ENCODE measurements around the gene CRMP1. TPM values are rescaled to one million over a fixed set of nuclear protein-coding genes. Genes with fewer than 3 reads are reported as not detected.
"Not testable (repeated sequence)": the region's sequence is repeated elsewhere in the genome, so short reads cannot be mapped to it uniquely, and the experiment has no call there.

CRMP1 gene
- total RNA-seq, 1 experiment from 2014 or later = not detected

GRCh38 chr4:5858020-5858769 is 34.7 kb downstream of the CRMP1 start:
- intact Hi-C loops (cut with micrococcal nuclease; ENCODE audit: unreplicated experiment) = no loop called here
- Histone ChIP-seq H2AFZ (no peak overlapping the region), H3K4me3 (no peak overlapping the region), H3F3A (ENCODE audit: insufficient read depth, low read depth) (no peaks in the 10 kb centered on the region), H3K9me2 (ENCODE audit: insufficient read depth) (no peaks in the 10 kb centered on the region), H3K36me3 (ENCODE audit: low read depth) (no peaks in the 10 kb centered on the region), H3K9me3 (ENCODE audit: insufficient read depth, low read depth) (no peaks in the 10 kb centered on the region), H3K27ac (no peak overlapping the region), H4K20me1 (ENCODE audit: insufficient read depth) (no peaks in the 10 kb centered on the region), H3K4me1 (replicated peaks; ENCODE audit: insufficient read depth) (no peaks in the 10 kb centered on the region), H3K79me2 (ENCODE audit: low read depth) (no peaks in the 10 kb centered on the region), H3K27me3 (ENCODE audit: insufficient read depth, low read depth) (peaks cover 36% of the 10 kb centered on the region), H3K4me2 (no peak overlapping the region)
- CTCF ChIA-PET = no interaction called here
- DNase-seq = no peak
- no TSS peak for BruUV-seq (replicated peaks)
- POLR2A ChIA-PET (ENCODE audit: unreplicated experiment) = no interaction called here
- TF ChIP-seq CTCF (conservative IDR thresholded peaks at IDR 0.05) (no peak), EZH2 (IDR thresholded peaks at IDR 0.05; ENCODE audit: low read depth) (no peak)

- Histone ChIP-seq H3K4me1 (replicated peaks; ENCODE audit: insufficient read depth) (no peaks in the 10 kb centered on the region), H3K27ac (no peak overlapping the region), H3F3A (ENCODE audit: insufficient read depth, low read depth) (no peaks in the 10 kb centered on the region), H3K9me2 (ENCODE audit: insufficient read depth) (no peaks in the 10 kb centered on the region), H3K4me3 (no peak overlapping the region), H3K36me3 (ENCODE audit: low read depth) (no peaks in the 10 kb centered on the region), H3K79me2 (ENCODE audit: low read depth) (no peaks in the 10 kb centered on the region), H2AFZ (no peak overlapping the region), H3K4me2 (no peak overlapping the region), H3K27me3 (ENCODE audit: insufficient read depth, low read depth) (peaks cover 38% of the 10 kb centered on the region), H3K9me3 (ENCODE audit: insufficient read depth, low read depth) (no peaks in the 10 kb centered on the region), H4K20me1 (ENCODE audit: insufficient read depth) (no peaks in the 10 kb centered on the region)
- BruUV-seq (replicated peaks) = no TSS peak
- DNase-seq = no peak
- ChIA-PET CTCF (no interaction called here), POLR2A (ENCODE audit: unreplicated experiment) (no interaction called here)
- TF ChIP-seq CTCF (conservative IDR thresholded peaks at IDR 0.05) = no peak
- no peak for TF ChIP-seq EZH2 (IDR thresholded peaks at IDR 0.05; ENCODE audit: low read depth)
- intact Hi-C loops (cut with micrococcal nuclease; ENCODE audit: unreplicated experiment) = no loop called here
Measured at GRCh38 chr4:5857199-5857598, 35.7 kb downstream of the CRMP1 start.

GRCh38 chr4:5856362-5856761 is 36.5 kb downstream of the CRMP1 start:
- H3K79me2 ChIP-seq (ENCODE audit: low read depth); H3F3A ChIP-seq (ENCODE audit: insufficient read depth, low read depth); H3K4me3 ChIP-seq; H3K9me2 ChIP-seq (ENCODE audit: insufficient read depth); H3K9me3 ChIP-seq (ENCODE audit: insufficient read depth, low read depth); CTCF ChIA-PET; H3K4me1 ChIP-seq (replicated peaks; ENCODE audit: insufficient read depth); H3K36me3 ChIP-seq (ENCODE audit: low read depth); BruUV-seq (replicated peaks); H2AFZ ChIP-seq; H4K20me1 ChIP-seq (ENCODE audit: insufficient read depth); POLR2A ChIA-PET (ENCODE audit: unreplicated experiment); H3K27ac ChIP-seq; intact Hi-C loops (cut with micrococcal nuclease; ENCODE audit: unreplicated experiment); DNase-seq; H3K4me2 ChIP-seq: not testable (repeated sequence)
- peaks cover 37% of the 10 kb centered on the region for H3K27me3 ChIP-seq (ENCODE audit: insufficient read depth, low read depth)

GRCh38 chr4:5854929-5855328 is 38.0 kb downstream of the CRMP1 start:
- Histone ChIP-seq H3K27ac (no peak overlapping the region), H3K9me2 (ENCODE audit: insufficient read depth) (no peaks in the 10 kb centered on the region), H3K4me1 (replicated peaks; ENCODE audit: insufficient read depth) (no peaks in the 10 kb centered on the region), H3F3A (ENCODE audit: insufficient read depth, low read depth) (no peaks in the 10 kb centered on the region), H4K20me1 (ENCODE audit: insufficient read depth) (no peaks in the 10 kb centered on the region), H3K27me3 (ENCODE audit: insufficient read depth, low read depth) (peaks cover 35% of the 10 kb centered on the region), H3K36me3 (ENCODE audit: low read depth) (no peaks in the 10 kb centered on the region), H2AFZ (no peak overlapping the region), H3K4me3 (no peak overlapping the region), H3K9me3 (ENCODE audit: insufficient read depth, low read depth) (no peaks in the 10 kb centered on the region), H3K79me2 (ENCODE audit: low read depth) (no peaks in the 10 kb centered on the region), H3K4me2 (no peak overlapping the region)
- no peak for DNase-seq
- intact Hi-C loops (cut with micrococcal nuclease; ENCODE audit: unreplicated experiment) = no loop called here
- BruUV-seq (replicated peaks) = no TSS peak
- ChIA-PET POLR2A (ENCODE audit: unreplicated experiment) (no interaction called here), CTCF (no interaction called here)
- TF ChIP-seq EZH2 (IDR thresholded peaks at IDR 0.05; ENCODE audit: low read depth) (no peak), CTCF (conservative IDR thresholded peaks at IDR 0.05) (no peak)

Data from PC-9 (cell line).